Measurements from ENCODE around the gene LSR. TPM values are rescaled to one million over a fixed set of nuclear protein-coding genes. Genes with fewer than 3 reads are reported as not detected.

LSR gene
- total RNA-seq, 2 donors from 2014 or later = 7.5 to 7.6 TPM

GRCh38 chr19:35309481-35310279 is 60.9 kb downstream of the LSR start:
- ATAC-seq = peak; percentile 70 to 78
- intact Hi-C loops (cut with DNase I) = no loop called here

GRCh38 chr19:35310331-35310730 is 61.5 kb downstream of the LSR start:
- DNase-seq (no peak), ATAC-seq (no peak)
- intact Hi-C loops (cut with DNase I) = no loop called here

More at GRCh38 chr19:35309481-35310279, 60.9 kb downstream of the LSR start:
- peak; percentile 40 for DNase-seq

GRCh38 chr19:35310811-35311465 is 62.1 kb downstream of the LSR start:
- no peak for ATAC-seq
- intact Hi-C loops (cut with DNase I) = no loop called here
- DNase-seq = no peak

- ATAC-seq (no peak), DNase-seq (no peak)
- intact Hi-C loops (cut with DNase I) = no loop called here
Measured at GRCh38 chr19:35311901-35312665, 63.3 kb downstream of the LSR start.

GRCh38 chr19:35313587-35313986 is 64.8 kb downstream of the LSR start:
- intact Hi-C loops (cut with DNase I) = no loop called here
- DNase-seq = no peak
- no peak for ATAC-seq

- no peak for ATAC-seq
- no peak for DNase-seq
- intact Hi-C loops (cut with DNase I) = no loop called here
Measured at GRCh38 chr19:35314031-35314430, 65.2 kb downstream of the LSR start.

- intact Hi-C loops (cut with DNase I) = no loop called here
- no peak for DNase-seq
- ATAC-seq = no peak
Measured at GRCh38 chr19:35314858-35315470, 66.2 kb downstream of the LSR start.

- no peak for DNase-seq
- intact Hi-C loops (cut with DNase I) = no loop called here
- no peak for ATAC-seq
Measured at GRCh38 chr19:35315883-35316282, 67.1 kb downstream of the LSR start.

GRCh38 chr19:35316560-35316959 is 67.8 kb downstream of the LSR start:
- DNase-seq (no peak), ATAC-seq (no peak)
- intact Hi-C loops (cut with DNase I) = no loop called here

Other genes starting within 250 kb of the LSR start
- gene GRAMD1A, start 248.7 kb upstream of the LSR start, total RNA-seq = 10 to 100 TPM; 29.2 to 45.5 TPM
- gene SCN1B, start 218.5 kb upstream of the LSR start, total RNA-seq = 100 to 1,000 TPM in 1 of 2 donors, 10 to 100 TPM in 1; 73.6 to 163 TPM
- gene HPN, start 207.3 kb upstream of the LSR start, total RNA-seq = 1 to 10 TPM; 5.6 to 7.2 TPM
- gene FXYD3, start 133.2 kb upstream of the LSR start, total RNA-seq = 1 to 10 TPM; 1.5 to 3.6 TPM
- gene LGI4, start 113.9 kb upstream of the LSR start, total RNA-seq = 10 to 100 TPM; 11.6 to 17.9 TPM
- 100 to 1,000 TPM; 297 to 393 TPM for gene FXYD1, start 110.2 kb upstream of the LSR start, total RNA-seq
- not detected for gene FXYD7, start 105.7 kb upstream of the LSR start, total RNA-seq
- 10 to 100 TPM; 35.5 to 46.7 TPM for gene FXYD5, start 94.3 kb upstream of the LSR start, total RNA-seq
- not detected for gene FAM187B, start 20.3 kb upstream of the LSR start, total RNA-seq
- gene USF2, start 20.0 kb downstream of the LSR start, total RNA-seq = 100 to 1,000 TPM; 130 to 147 TPM
- gene HAMP, start 33.5 kb downstream of the LSR start, total RNA-seq = 1 to 10 TPM in 1 of 2 donors, under 1 TPM in 1; 0.41 to 7.6 TPM
- gene MAG, start 43.2 kb downstream of the LSR start, total RNA-seq = not detected
- under 1 TPM; 0.39 to 0.56 TPM for gene CD22, start 80.2 kb downstream of the LSR start, total RNA-seq
- gene FFAR1, start 98.9 kb downstream of the LSR start, total RNA-seq = not detected
- under 1 TPM; 0.18 to 0.44 TPM for gene FFAR3, start 109.5 kb downstream of the LSR start, total RNA-seq
- not detected for gene GPR42, start 122.1 kb downstream of the LSR start, total RNA-seq
- gene FFAR2, start 199.3 kb downstream of the LSR start, total RNA-seq = under 1 TPM; 0.44 to 0.47 TPM
- gene KRTDAP, start 241.5 kb downstream of the LSR start, total RNA-seq = not detected